Lung (tissue), 12 donors: ENCODE measurements around the gene GGTA1. TPM values are rescaled to one million over a fixed set of nuclear protein-coding genes. Genes with fewer than 3 reads are reported as not detected.
A peak's percentile ranks its signal among the peaks of the same experiment; 100 is the strongest.
"Not testable (repeated sequence)": the region's sequence is repeated elsewhere in the genome, so short reads cannot be mapped to it uniquely, and the experiment has no call there.

Experiments used
- ATAC-seq: fragments of 200-7000 bp; cut with Tn5 transposase; one replicate; pipeline ENCODE4 v1.9.1; 2020; ENCODE audit warnings: moderate number of reproducible peaks; ENCODE audit not compliant: insufficient read depth, low FRiP score
- DNase-seq, 3 donors: peaks; one replicate each; pipeline ENCODE4 v3.0.0-alpha.2; 2013 to 2017
- H3K27ac ChIP-seq, 2 donors: one replicate each; pipeline ENCODE4 v1.5.1; 2013; ENCODE audit warnings: mild to moderate bottlenecking in 2 of 2, moderate library complexity in 2 of 2, control low read depth in 1 of 2, inconsistent platforms in 1 of 2, low read depth in 1 of 2, low read length in 1 of 2
- H3K27me3 ChIP-seq, 3 donors: one replicate each; pipeline ENCODE4 v1.5.1; 2013; ENCODE audit warnings: low read length in 2 of 3; ENCODE audit not compliant: control insufficient read depth in 3 of 3, insufficient read depth in 3 of 3
- H3K36me3 ChIP-seq, 4 donors: one replicate each; pipeline ENCODE4 v1.5.1; 2013; ENCODE audit warnings: low read length in 4 of 4, mild to moderate bottlenecking in 1 of 4, moderate library complexity in 1 of 4; ENCODE audit not compliant: control insufficient read depth in 4 of 4, insufficient read depth in 4 of 4
- H3K4me1 ChIP-seq, 5 donors: one replicate each; pipeline ENCODE4 v1.5.1; 2013; ENCODE audit warnings: low read length in 5 of 5, mild to moderate bottlenecking in 2 of 5, moderate library complexity in 1 of 5; ENCODE audit not compliant: control insufficient read depth in 5 of 5, insufficient read depth in 5 of 5
- H3K4me3 ChIP-seq: one replicate; pipeline ENCODE4 v1.5.1; 2013; ENCODE audit warnings: mild to moderate bottlenecking, control low read depth, moderate library complexity
- H3K9ac ChIP-seq, 2 donors: one replicate each; pipeline ENCODE4 v1.5.1; 2013; ENCODE audit warnings: low read length in 2 of 2, control low read depth in 1 of 2; ENCODE audit not compliant: insufficient read depth in 1 of 2
- H3K9me3 ChIP-seq, 4 donors: one replicate each; pipeline ENCODE4 v1.5.1; 2013; ENCODE audit warnings: low read length in 3 of 4, mild to moderate bottlenecking in 1 of 4, moderate library complexity in 1 of 4; ENCODE audit not compliant: control insufficient read depth in 4 of 4, insufficient read depth in 3 of 4
- CTCF ChIP-seq: IDR thresholded peaks from 2 replicates; pipeline ENCODE4 v1.5.1; 2012; ENCODE audit warnings: mild to moderate bottlenecking; ENCODE audit errors: control extremely low read depth, extremely low read depth
- WGBS, 2 donors: extraction: QIAGEN DNeasy Blood & Tissue Kit; methylation state at CpG; one replicate each; pipeline ENCODE4 v1.1.7; 2013; 5-methylcytosine and 5-hydroxymethylcytosine counted together
- polyA plus RNA-seq, 2 donors: library from polyadenylated mRNA; stranded (reverse); fragments of 200-250 nt; gene quantifications; one replicate each; pipeline ENCODE4 v1.2.1, GENCODE V29; 2013
- total RNA-seq, 2 donors: library from RNA; depleted of rRNA in 1 of 2; stranded (reverse); fragments of >200 nt in 1 of 2; gene quantifications; one replicate each; pipeline ENCODE4 v1.2.1, GENCODE V29; 2014 to 2021
- donor health status: control.
- donor health status: control.
- donor health status: Bipolar disorder and iron deficiency.
- donor health status: healthy.
- donor health status: DM: yes; HTN: yes; CAD: no.

GGTA1 gene
- total and polyA plus RNA-seq, 4 donors: 1.5 to 6.6 (median 5.8) TPM

- no peaks in the 10 kb centered on the region for H3K4me1 ChIP-seq
- no peak overlapping the region for H3K9ac ChIP-seq
- peak in 2 of 3 donors; percentile 35 to 50 for DNase-seq
- no peak overlapping the region for H3K27ac ChIP-seq
- TF ChIP-seq CTCF: no peak
- WGBS, 2 donors: 68 to 83% methylated on average over 8 of the region's 8 CpGs
- H3K36me3 ChIP-seq: no peaks in the 10 kb centered on the region
- no peak overlapping the region for H3K4me3 ChIP-seq
- H3K9me3 ChIP-seq: no peaks in the 10 kb centered on the region
- no peaks in the 10 kb centered on the region for H3K27me3 ChIP-seq
- ATAC-seq: no peak
These were observed 59.7 kb downstream of the GGTA1 start for GRCh38 chr9:121439711-121440664.

DNA sequence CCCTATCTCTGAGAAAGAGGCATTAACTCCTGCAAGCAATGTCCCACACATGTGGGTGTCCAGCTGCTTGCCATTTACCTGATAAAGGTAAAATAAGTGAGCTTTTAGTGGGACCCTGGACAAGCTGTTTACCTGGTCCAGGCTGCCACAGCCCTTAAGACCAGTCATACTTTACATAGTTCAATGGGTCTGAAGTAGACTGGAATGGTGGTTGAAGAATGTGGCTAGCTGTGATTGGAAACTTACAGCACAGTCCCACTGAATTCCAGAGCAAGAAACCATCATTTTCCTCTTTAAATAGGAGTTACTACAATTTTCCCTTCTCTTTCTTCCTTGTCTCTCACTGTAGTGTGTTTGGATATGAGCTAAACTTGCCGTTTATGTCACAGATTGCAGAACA is 60.6 kb downstream of the GGTA1 start:
- Histone ChIP-seq H3K4me3 (no peak overlapping the region), H3K4me1 (no peaks in the 10 kb centered on the region), H3K9me3 (no peaks in the 10 kb centered on the region), H3K9ac (no peak overlapping the region), H3K36me3 (no peaks in the 10 kb centered on the region), H3K27ac (no peak overlapping the region), H3K27me3 (no peaks in the 10 kb centered on the region)
- DNase-seq: no peak
- 54 to 79% methylated on average over 1 of the region's 1 CpG for WGBS, 2 donors
- no peak for TF ChIP-seq CTCF
- ATAC-seq: no peak

DNA sequence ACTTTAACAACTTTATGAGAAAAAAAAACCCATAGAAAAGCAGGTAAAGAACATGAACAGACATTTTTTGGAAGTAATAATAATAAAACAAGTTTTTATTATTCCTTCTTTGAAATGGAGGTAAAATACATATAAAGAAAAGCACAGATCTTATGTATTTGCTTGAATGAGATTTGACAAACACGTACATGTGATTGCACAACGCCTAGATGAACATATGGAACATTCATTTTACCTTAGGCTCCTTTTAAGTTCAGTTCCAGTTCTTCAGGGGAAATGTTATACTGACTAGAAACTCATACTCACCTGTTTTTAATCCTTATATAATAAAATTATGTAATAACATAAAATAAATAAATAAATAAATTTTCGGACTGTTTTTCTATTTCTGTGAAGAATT is 61.8 kb downstream of the GGTA1 start:
- ATAC-seq: no peak
- H3K9ac ChIP-seq: no peak overlapping the region
- H3K27ac ChIP-seq: no peak overlapping the region
- no peaks in the 10 kb centered on the region for H3K4me1 ChIP-seq
- DNase-seq: no peak
- H3K9me3 ChIP-seq: no peaks in the 10 kb centered on the region
- H3K27me3 ChIP-seq: no peaks in the 10 kb centered on the region
- H3K4me3 ChIP-seq: no peak overlapping the region
- 88 to 94% methylated on average over 3 of the region's 3 CpGs for WGBS, 2 donors
- no peak for TF ChIP-seq CTCF
- no peaks in the 10 kb centered on the region for H3K36me3 ChIP-seq

DNA sequence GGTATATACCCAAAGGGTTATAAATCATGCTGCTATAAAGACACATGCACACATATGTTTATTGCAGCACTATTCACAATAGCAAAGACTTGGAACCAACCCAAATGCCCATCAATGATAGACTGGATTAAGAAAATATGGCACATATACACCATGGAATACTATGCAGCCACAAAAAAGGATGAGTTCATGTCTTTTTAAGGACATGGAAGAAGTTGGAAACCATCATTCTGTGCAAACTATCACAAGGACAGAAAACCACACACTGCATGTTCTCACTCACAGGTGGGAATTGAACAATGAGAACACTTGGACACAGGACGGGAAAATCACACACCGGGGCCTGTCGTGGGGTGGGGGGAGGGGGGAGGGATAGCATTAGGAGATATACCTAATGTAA is 62.6 kb downstream of the GGTA1 start:
- not testable (repeated sequence) for H3K9me3 ChIP-seq, ATAC-seq, H3K27me3 ChIP-seq, H3K36me3 ChIP-seq, H3K27ac ChIP-seq, H3K9ac ChIP-seq, H3K4me1 ChIP-seq, H3K4me3 ChIP-seq, DNase-seq
- WGBS, 2 donors: 93 to 98% methylated on average over 3 of the region's 3 CpGs
